ENCODE measurements around the gene GALNT18. TPM values are rescaled to one million over a fixed set of nuclear protein-coding genes. Genes with fewer than 3 reads are reported as not detected.

GALNT18 gene
- polyA plus RNA-seq, 1 experiment, result 4.1 TPM

DNA sequence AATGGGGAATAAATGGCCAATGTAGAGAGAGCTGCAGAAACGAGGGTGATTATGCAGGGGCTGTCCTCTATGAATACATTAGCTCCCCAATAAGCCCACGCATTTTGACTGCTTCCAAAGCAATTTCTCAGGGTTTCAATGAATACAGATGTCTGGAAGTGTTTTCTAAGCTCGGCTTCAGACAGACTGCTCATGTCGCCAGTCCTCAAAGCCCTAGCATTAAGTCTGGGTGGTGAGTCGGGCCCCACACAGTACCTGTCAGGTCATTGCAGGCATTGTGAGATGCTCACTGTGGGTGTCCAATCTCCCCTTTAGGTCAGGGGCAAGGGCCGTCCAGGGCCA, 250.9 kb downstream of the GALNT18 start:
- H3K36me3 ChIP-seq (ENCODE audit: control insufficient read depth, insufficient read depth, low read length), result no peaks in the 10 kb centered on the region
- no peak for DNase-seq (ENCODE audit: low read depth)
- ChIA-PET POLR2A (no interaction called here), CTCF (interaction anchor here (2.1 kb wide), 1 partner anchor 15 kb away, joined by 5 read pairs; no protein-coding TSS in a partner anchor)
- no peaks in the 10 kb centered on the region; the same call in 1 of the 2 replicates for H3K27me3 ChIP-seq (ENCODE audit: control insufficient read depth, insufficient read depth, low read length)
- no peak overlapping the region for H3K4me3 ChIP-seq (ENCODE audit: low read depth, low read length)
- TF ChIP-seq, protein P1, sequence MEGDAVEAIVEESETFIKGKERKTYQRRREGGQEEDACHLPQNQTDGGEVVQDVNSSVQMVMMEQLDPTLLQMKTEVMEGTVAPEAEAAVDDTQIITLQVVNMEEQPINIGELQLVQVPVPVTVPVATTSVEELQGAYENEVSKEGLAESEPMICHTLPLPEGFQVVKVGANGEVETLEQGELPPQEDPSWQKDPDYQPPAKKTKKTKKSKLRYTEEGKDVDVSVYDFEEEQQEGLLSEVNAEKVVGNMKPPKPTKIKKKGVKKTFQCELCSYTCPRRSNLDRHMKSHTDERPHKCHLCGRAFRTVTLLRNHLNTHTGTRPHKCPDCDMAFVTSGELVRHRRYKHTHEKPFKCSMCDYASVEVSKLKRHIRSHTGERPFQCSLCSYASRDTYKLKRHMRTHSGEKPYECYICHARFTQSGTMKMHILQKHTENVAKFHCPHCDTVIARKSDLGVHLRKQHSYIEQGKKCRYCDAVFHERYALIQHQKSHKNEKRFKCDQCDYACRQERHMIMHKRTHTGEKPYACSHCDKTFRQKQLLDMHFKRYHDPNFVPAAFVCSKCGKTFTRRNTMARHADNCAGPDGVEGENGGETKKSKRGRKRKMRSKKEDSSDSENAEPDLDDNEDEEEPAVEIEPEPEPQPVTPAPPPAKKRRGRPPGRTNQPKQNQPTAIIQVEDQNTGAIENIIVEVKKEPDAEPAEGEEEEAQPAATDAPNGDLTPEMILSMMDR (IDR thresholded peaks at IDR 0.05; ENCODE audit: insufficient read depth, low read depth, low read length), result no peak

DNA sequence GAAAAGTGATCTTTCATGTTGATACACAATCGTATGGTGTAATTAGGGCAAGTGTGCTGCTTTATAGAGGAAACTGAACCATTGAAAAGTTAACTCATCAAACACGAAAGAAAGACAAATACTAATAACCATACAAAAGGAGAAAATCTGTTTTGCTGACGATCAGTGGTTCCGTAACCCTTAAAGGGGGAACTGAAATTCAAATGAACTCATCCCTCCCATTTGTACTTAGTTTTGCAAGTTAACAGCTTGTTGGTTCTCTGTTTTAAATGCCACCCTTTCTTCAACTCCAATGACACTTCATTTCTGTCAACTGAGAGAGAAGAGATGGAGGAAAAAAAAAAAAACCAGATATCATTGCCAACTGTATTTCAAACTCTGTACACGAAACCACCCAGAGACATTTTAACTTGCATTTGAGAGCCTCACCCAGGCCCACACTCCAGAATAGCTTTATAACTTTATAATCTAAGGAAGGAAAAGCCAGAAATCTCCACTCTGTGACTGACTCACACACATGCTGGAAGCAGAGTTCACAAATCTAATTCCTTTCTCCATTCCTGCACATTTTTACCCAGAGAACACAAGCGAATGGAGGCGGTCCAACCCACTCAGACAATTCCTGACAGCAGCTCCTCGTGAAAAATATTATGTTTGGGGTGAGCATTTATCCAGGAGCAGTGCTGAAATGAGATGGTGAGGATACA, 251.4 kb downstream of the GALNT18 start:
- CTCF ChIA-PET, result interaction anchor here (2.1 kb wide), 1 partner anchor 16 kb away, joined by 5 read pairs; no protein-coding TSS in a partner anchor

DNA sequence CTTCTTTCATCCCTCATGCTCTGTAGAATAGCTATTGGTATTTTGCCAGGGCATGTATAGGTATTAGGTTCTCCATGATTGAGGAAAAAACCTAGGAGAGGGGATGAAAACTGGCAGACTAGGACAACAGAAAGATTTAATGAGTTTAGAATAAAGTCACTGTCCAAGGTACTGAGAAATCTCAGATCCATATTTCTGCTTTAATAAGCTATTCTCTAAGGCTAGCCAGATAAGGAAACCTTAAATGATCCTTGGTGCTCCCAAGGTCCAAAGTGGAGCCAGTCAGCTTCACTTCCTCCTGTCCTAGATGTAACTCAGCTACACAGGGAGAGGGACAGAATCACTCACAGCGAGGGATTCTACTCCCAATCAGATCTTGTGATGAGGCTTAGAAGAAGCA, 255.0 kb downstream of the GALNT18 start:
- DNase-seq (ENCODE audit: low read depth), result no peak
- ChIA-PET POLR2A (no interaction called here), CTCF (interaction anchor here (0.7 to 1.0 kb wide), 4 partner anchors 9 to 17 kb away, joined by 3 read pairs; no protein-coding TSS in a partner anchor)
- H3K36me3 ChIP-seq (ENCODE audit: control insufficient read depth, insufficient read depth, low read length), result no peaks in the 10 kb centered on the region
- TF ChIP-seq, protein P1 (IDR thresholded peaks at IDR 0.05; ENCODE audit: insufficient read depth, low read depth, low read length), result no peak
- H3K4me3 ChIP-seq (ENCODE audit: low read depth, low read length), result no peak overlapping the region
- no peaks in the 10 kb centered on the region for H3K27me3 ChIP-seq (ENCODE audit: control insufficient read depth, insufficient read depth, low read length)

More for the DNA sequence above, 251.4 kb downstream of the GALNT18 start:
- Histone ChIP-seq H3K27me3 (ENCODE audit: control insufficient read depth, insufficient read depth, low read length) (no peaks in the 10 kb centered on the region; the same call in 1 of the 2 replicates), H3K4me3 (ENCODE audit: low read depth, low read length) (no peak overlapping the region), H3K36me3 (ENCODE audit: control insufficient read depth, insufficient read depth, low read length) (no peaks in the 10 kb centered on the region)
- TF ChIP-seq, protein P1 (IDR thresholded peaks at IDR 0.05; ENCODE audit: insufficient read depth, low read depth, low read length), result no peak
- DNase-seq (ENCODE audit: low read depth), result no peak
- POLR2A ChIA-PET, result no interaction called here

DNA sequence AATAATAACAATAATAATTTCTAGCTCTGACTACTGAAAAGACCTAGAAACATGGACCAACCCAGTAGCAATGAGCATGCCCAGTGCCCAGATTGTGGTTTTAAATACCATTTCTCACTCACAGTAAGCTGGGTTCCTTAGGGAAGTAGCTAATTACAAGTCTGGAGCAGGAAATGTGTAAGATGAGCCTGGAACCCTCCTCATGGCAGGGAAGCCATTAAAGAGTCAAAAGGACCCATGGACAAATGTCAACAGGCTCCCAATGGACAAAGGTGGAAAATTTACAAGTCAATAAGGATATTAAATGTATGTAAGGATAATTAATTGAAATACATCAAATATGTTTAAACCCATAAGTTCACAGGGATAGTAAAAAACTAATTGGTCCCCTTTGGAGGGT, 258.1 kb downstream of the GALNT18 start:
- TF ChIP-seq, protein P1 (IDR thresholded peaks at IDR 0.05; ENCODE audit: insufficient read depth, low read depth, low read length), result no peak
- CTCF ChIA-PET, result no interaction called here
- POLR2A ChIA-PET, result no interaction called here
- H3K27me3 ChIP-seq (ENCODE audit: control insufficient read depth, insufficient read depth, low read length), result no peaks in the 10 kb centered on the region
- DNase-seq (ENCODE audit: low read depth), result no peak
- H3K4me3 ChIP-seq (ENCODE audit: low read depth, low read length), result no peak overlapping the region
- no peaks in the 10 kb centered on the region for H3K36me3 ChIP-seq (ENCODE audit: control insufficient read depth, insufficient read depth, low read length)

DNA sequence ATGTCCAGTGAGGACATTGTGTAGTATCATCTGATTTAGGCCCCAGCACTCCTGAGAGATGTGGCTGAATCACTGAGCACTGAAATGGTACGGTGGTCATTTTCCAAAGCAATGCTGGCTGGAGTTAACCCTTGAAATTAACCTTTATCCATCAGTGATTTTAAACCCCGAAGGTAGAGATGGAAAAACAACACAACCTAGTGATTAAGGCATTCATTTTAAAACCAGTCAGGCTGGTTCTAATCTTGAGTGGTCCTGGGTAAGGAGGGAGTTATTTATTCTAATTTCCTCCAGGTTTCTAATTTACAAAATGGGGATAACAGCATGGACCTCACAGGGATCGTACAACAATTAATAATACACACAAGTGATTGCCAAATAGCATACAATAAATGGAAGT, 262.2 kb downstream of the GALNT18 start:
- H3K36me3 ChIP-seq (ENCODE audit: control insufficient read depth, insufficient read depth, low read length), result no peaks in the 10 kb centered on the region
- POLR2A ChIA-PET, result no interaction called here
- TF ChIP-seq, protein P1 (IDR thresholded peaks at IDR 0.05; ENCODE audit: insufficient read depth, low read depth, low read length), result no peak
- DNase-seq (ENCODE audit: low read depth), result no peak
- H3K4me3 ChIP-seq (ENCODE audit: low read depth, low read length), result no peak overlapping the region
- CTCF ChIA-PET, result no interaction called here
- no peaks in the 10 kb centered on the region; the same call in 1 of the 2 replicates for H3K27me3 ChIP-seq (ENCODE audit: control insufficient read depth, insufficient read depth, low read length)
